Mononuclear cell (primary cell): ENCODE results near the gene TP63. TPM values are rescaled to one million over a fixed set of nuclear protein-coding genes. Genes with fewer than 3 reads are reported as not detected.
"Not testable (repeated sequence)": the region's sequence is repeated elsewhere in the genome, so short reads cannot be mapped to it uniquely, and the experiment has no call there.

Experiments
- H3K27me3 ChIP-seq: 2 replicates; pipeline ENCODE4 v1.6.0; 2011; ENCODE audit warnings: low read length, control low read depth; ENCODE audit not compliant: insufficient read depth
- H3K4me1 ChIP-seq: 2 replicates; pipeline ENCODE4 v1.5.1; 2011; ENCODE audit warnings: mild to moderate bottlenecking, low read length, control low read depth; ENCODE audit not compliant: insufficient read depth
- H3K4me3 ChIP-seq: 2 replicates; pipeline ENCODE4 v1.5.1; 2011; ENCODE audit warnings: mild to moderate bottlenecking, low read length, moderate library complexity
- H3K9me3 ChIP-seq: 2 replicates; pipeline ENCODE4 v1.5.1; 2011; ENCODE audit warnings: low read depth, mild to moderate bottlenecking, control low read depth, low read length
- total RNA-seq: library from RNA; depleted of rRNA; stranded (reverse); fragments of >200 nt; gene quantifications from one replicate; pipeline ENCODE4 v1.2.3, GENCODE V29; 2012

TP63 gene
- 0.21 TPM for total RNA-seq

DNA sequence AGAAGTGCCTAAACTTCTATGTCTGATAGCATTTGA lies at the start of gene TP63:
TP63 (plus strand) TSS at position 17 of the 36 bp plus-strand sequence. CDS start 127 bp downstream, outside the sequence.
- peaks cover 14% of the 10 kb centered on the region for H3K4me1 ChIP-seq
- H3K27me3 ChIP-seq: no peaks in the 10 kb centered on the region
- no peaks in the 10 kb centered on the region for H3K9me3 ChIP-seq
- H3K4me3 ChIP-seq: peak within 1 kb of the TSS; percentile 3

DNA sequence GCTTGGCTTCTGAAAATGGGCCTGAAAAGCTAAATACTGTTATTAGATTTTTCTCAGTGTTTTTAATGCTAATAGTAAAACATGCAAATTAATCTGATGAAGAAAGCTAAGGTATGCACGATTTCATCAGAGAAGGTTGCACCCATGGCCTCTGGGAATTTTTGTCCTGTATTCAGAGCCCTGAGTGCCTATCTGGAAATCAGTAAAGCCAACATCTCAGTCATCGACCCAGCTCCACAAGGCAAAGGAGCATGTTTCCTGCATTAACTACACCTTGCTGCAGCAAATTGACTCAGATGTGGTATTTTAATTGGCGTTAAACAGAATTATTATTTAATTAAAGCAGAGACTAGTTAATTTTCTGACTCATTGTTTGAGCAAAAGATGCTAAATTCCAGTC lies 49.0 kb upstream of the TP63 start:
- no peaks in the 10 kb centered on the region for H3K9me3 ChIP-seq
- H3K27me3 ChIP-seq: no peaks in the 10 kb centered on the region
- H3K4me1 ChIP-seq: no peaks in the 10 kb centered on the region
- H3K4me3 ChIP-seq: no peak overlapping the region

DNA sequence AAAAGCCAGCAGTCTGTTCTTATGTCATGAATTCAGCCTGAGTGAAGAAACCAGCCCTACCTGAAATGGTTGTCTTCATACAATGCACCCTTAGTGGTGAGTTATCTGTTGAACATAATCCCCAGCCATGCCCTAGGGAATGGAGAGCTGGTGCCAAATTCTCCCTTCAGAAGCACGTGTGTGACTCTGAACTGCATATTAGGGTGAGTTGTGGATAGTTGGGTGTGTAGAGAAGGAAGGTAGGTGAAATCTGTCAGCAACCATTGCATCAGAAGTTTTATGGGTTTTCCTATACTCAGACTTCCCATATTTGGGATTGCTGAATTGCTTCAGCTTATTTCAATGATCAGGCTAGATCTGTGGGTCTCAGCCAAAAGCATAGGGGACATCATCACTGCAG lies 46.5 kb upstream of the TP63 start:
- Histone ChIP-seq H3K4me3 (no peak overlapping the region), H3K9me3 (no peaks in the 10 kb centered on the region), H3K27me3 (no peaks in the 10 kb centered on the region), H3K4me1 (no peaks in the 10 kb centered on the region)

DNA sequence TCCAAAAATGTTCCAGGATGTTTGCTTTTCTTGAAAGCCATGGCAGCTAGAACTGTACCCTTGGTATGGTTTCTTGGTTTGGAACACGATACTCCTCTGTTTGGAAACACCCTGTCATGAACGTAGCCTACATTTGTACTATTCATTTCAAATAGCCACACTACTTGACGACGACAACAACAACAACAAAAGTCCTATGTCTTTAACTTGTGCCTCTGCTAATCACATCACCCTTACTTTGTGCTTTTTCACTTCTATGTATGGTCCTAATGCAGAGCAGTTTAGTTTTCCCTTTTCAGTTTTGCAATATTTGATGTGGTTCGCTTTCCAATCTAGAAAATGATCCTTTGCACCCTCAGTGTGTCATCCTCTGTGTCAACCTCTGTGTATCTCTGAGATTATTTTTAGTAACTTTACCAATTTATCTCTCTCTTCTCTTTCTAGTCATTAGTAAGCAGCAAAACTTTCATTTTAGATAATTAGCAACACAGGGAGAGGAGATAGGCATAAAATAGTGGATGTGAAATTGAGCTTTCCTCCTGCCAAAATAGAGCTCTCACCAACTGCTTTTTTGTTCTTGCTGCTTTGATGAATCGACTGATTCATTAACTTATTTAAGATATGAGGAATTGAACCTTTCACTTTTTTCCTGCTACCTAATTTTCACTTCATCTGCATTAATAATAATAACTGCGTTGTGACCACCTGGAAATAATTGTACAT lies 44.1 kb upstream of the TP63 start:
- H3K4me3 ChIP-seq: no peak overlapping the region
- H3K9me3 ChIP-seq: no peaks in the 10 kb centered on the region
- no peaks in the 10 kb centered on the region for H3K4me1 ChIP-seq
- H3K27me3 ChIP-seq: no peaks in the 10 kb centered on the region

DNA sequence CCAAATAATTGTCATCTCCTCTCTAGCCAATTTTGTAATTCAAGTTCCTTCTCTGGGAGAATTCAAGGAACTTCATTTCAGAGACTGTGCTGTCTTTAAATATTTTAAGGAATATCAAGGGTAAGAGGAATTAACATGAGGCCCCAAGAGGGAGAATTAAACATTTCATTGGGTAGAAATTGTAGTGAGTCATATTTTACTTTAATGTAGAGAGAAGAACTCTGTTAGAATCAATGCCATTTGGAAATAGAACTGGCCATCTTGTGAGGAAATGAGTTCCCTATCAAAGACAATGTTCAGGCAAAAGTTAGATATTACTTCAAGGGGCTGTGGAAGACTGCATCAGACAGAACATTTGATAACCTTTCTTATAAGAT lies 43.5 kb upstream of the TP63 start:
- H3K4me1 ChIP-seq: no peaks in the 10 kb centered on the region
- no peak overlapping the region for H3K4me3 ChIP-seq
- no peaks in the 10 kb centered on the region for H3K27me3 ChIP-seq
- H3K9me3 ChIP-seq: no peaks in the 10 kb centered on the region

DNA sequence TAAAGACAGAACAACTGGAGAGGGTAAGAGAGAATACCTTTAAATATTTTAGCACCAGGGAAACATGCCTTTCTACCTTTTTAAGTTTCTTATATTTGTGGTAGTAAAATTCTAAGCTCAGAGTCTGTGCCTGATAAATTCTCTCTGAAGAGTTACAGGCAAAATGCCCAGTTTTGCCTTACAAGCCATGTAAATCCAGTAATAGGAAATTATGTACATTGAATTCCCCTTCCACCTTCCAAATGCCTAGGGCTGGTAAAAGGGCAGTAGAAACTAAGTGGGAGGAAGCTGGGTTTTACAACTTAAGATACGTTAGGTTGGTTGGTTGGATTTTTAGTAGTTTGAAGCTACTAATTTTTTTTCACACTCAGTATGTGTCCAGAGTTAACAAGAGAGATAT lies 43.1 kb upstream of the TP63 start:
- H3K4me3 ChIP-seq: no peak overlapping the region
- no peaks in the 10 kb centered on the region for H3K9me3 ChIP-seq
- H3K4me1 ChIP-seq: no peaks in the 10 kb centered on the region
- H3K27me3 ChIP-seq: no peaks in the 10 kb centered on the region

DNA sequence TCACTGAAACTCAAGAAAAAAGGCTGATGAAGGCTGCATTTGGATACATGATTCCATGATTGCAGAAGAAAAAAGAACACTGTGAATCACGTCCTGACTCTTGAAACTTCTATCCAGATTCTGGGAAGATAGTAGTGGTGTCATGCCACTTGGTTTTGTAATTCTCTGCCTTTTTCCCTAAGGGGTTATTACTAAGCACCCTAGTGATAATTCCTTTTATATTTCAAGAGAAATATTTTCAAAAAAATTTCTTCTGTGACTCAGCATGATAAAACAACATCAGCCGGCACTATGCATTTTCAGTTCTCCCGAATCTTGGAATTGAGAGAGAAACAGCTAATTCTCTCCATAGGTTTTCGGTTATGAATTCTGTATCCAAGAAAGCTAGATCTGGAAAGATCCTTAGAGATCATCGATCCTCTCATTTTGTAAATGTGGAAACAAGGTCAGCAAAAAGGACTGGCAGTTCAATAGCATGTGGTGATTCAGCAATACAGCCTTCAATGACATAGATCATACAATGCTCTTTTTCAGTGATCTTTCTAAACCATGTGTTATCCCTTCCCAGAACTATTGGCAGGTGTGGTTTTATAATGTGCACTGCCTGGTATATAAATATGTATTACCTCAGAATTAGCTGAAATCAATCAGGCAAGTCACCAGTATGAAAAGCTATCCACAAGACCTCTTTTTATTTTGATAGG lies 42.6 kb upstream of the TP63 start:
- H3K9me3 ChIP-seq: no peaks in the 10 kb centered on the region
- no peak overlapping the region for H3K4me3 ChIP-seq
- H3K4me1 ChIP-seq: no peaks in the 10 kb centered on the region
- no peaks in the 10 kb centered on the region for H3K27me3 ChIP-seq

DNA sequence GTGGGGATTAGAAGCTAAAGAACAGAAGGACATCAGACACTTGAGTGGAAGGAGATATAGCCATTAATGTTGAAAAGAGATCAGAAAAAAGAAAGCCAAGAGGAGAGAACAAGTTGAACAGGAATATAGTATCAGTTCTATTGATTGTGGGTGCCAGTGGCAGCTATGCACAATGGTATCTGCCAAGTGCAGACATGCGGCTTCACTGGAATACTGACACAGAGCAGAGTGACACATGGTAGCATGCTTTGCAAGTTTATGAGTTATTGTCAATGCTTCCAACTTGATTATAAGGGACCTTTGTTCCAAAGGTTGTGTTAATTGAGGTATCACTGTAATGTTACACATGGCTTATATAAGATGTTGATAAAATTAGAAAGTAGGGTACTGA lies 42.0 kb upstream of the TP63 start:
- no peaks in the 10 kb centered on the region for H3K9me3 ChIP-seq
- H3K4me1 ChIP-seq: no peaks in the 10 kb centered on the region
- no peaks in the 10 kb centered on the region for H3K27me3 ChIP-seq
- H3K4me3 ChIP-seq: no peak overlapping the region

DNA sequence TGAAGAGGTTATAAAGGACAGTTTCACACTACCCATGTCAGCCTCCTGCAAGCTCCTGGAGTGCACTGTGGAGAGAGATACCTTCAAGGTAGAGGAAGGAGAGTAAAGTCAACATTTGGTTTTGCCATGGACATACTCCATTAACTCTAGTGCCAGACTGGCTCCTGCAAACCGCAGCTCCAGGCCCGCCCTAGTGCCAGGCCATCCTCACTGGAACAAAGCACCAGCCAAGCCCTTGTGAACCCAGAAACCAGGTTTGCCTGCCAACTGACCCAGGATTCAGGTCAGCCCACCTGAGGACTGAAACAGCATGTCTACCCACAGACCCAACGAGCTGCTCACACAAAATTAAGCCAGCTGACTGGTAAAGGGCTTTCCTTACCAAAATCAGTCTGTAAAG lies 41.0 kb upstream of the TP63 start:
- no peaks in the 10 kb centered on the region for H3K9me3 ChIP-seq
- no peaks in the 10 kb centered on the region for H3K27me3 ChIP-seq
- H3K4me1 ChIP-seq: no peaks in the 10 kb centered on the region
- no peak overlapping the region for H3K4me3 ChIP-seq

DNA sequence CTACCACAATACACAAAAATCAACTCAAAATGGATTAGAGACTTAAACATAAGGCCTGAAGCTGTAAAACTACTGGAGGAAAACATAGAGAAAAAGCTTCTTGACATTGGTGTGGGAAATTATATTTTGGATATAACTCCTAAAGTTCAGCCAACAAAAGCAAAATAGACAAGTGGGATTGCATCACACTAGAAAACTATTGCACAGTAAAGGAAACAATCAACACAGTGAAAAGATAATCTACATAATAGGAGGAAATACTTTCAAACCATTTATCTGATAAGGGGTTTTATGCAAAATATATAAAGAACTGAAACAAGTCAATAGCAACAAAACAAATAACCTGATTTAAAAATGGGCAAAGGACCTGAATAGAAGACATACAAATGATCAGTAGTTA lies 37.6 kb upstream of the TP63 start:
- Histone ChIP-seq H3K4me3 (no peak overlapping the region), H3K4me1 (no peaks in the 10 kb centered on the region), H3K9me3 (no peaks in the 10 kb centered on the region), H3K27me3 (no peaks in the 10 kb centered on the region)

DNA sequence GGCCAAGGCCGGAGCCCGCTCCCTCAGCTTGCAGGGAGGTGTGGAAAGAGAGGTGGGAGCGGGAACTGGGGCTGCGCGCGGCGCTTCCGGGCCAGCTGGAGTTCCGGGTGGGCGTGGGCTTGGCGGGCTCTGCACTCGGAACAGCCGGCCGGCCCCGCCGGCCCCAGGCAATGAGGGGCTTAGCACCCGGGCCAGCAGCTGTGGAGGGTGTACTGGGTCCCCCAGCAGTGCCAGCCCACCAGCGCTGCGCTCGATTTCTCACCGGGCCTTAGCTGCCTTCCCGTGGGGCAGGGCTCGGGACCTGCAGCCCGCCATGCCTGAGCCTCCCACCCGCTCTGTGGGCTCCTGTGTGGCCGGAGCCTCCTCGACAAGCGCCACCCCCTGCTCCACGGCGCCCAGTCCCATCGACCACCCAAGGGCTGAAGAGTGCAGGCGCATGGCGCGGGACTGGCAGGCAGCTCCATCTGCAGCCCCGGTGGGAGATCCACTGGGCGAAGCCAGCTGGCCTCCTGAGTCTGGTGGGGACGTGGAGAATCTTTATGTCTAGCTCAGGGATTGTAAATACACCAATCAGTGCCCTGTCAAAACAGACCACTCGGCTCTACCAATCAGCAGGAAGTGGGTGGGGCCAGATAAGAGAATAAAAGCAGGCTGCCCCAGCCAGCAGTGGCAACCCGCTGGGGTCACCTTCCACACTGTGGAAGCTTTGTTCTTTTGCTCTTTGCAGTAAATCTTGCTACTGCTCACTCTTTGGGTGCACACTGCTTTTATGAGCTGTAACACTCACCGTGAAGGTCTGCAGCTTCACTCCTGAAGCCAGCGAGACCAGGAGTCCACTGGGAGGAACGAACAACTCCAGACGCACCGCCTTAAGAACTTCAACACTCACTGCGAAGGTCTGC lies 34.9 kb upstream of the TP63 start:
- not testable (repeated sequence) for H3K9me3 ChIP-seq, H3K27me3 ChIP-seq, H3K4me1 ChIP-seq, H3K4me3 ChIP-seq

DNA sequence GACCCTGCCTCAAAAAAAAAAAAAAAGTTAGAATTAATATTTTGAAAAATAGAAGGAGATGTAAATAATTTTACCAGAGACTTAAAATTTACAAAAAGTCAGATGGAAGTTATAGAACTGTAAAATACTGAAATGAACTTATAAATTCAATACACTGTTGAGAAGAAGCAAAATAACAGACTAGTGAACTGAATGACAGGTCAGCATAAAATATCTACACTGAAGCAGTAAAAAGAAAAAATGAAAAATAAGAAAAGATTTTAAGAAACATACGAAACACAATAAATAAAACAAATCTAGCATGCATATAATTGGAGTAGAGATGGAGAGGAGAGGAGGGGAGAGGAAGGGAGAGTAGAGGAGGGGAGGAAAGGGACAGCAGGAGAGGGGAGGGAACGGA lies 33.3 kb upstream of the TP63 start:
- Histone ChIP-seq H3K9me3 (no peaks in the 10 kb centered on the region), H3K4me1 (no peaks in the 10 kb centered on the region), H3K27me3 (no peaks in the 10 kb centered on the region), H3K4me3 (no peak overlapping the region)

DNA sequence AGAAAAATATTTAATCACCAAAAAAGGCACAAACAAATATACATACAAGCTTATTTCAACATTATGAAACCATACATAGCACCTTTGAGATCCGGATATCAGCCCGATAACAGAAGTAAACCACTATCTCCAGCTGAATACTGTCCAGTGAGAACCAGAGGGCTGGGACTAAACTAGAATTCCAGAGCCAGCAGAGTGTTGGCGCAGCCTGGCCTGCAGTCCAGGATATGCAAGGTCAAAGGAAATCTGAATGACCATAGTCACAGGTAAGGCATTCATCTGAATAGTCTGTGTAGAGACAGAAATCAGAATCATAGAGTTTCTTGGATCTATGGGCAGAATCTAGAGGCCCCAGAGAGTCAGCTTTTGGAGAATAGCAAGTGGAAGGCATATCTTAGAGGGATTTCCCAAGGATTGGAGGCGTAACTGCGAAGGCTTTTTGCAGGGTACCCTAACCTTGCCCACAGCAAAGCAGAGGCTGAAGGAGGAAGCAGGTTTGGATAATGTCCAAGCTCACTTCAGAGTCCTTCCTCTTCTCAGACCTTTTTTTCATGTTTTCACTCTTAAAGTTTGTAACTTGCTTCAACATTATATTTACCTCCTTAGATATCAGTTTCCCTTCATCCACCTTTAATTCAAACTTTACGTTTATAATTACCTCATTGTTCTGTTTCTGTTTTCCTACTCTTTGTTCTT lies 32.5 kb upstream of the TP63 start:
- Histone ChIP-seq H3K27me3 (no peaks in the 10 kb centered on the region), H3K4me1 (no peaks in the 10 kb centered on the region), H3K9me3 (no peaks in the 10 kb centered on the region), H3K4me3 (no peak overlapping the region)

DNA sequence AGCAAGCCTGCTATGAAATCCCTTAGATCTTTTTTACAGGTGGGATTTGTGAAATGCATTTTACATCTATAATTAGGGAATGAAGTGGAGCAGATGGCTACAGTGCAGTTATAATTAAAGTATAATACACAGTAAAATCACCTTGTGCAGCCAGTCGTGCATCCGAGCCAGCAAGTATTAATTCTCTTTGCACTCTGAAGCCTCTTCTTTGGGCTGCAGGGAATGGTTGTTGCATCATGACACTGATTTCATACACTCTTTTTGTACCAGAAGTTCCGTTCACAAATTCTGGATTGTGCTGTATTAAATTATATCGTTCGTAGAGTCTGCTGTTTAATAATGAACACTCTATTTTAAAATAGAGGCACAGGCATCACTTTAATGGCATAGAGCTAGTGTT lies 28.7 kb upstream of the TP63 start:
- H3K27me3 ChIP-seq: no peaks in the 10 kb centered on the region
- H3K4me3 ChIP-seq: no peak overlapping the region
- no peaks in the 10 kb centered on the region for H3K9me3 ChIP-seq
- H3K4me1 ChIP-seq: no peaks in the 10 kb centered on the region

DNA sequence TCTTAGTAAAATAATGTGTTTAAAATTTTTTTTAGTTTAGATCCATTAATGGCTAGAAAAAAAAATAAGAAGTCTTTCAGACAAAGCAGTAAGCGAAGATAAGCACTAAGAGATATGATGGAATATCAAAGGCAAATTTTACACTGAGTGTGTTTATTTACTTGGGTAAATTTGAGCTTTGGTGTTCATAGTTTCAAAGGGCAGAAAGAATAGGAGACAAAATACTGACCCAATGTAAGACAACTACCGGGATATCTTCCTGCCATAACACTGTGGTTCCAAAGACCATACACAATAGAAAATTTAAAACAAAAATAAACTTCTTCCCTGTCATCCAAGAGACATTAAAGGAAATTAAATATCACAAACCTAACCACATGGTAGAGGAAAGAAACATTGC lies 25.5 kb upstream of the TP63 start:
- no peaks in the 10 kb centered on the region for H3K4me1 ChIP-seq
- H3K27me3 ChIP-seq: no peaks in the 10 kb centered on the region
- no peaks in the 10 kb centered on the region for H3K9me3 ChIP-seq
- no peak overlapping the region for H3K4me3 ChIP-seq
